OCI-M1 (cell line): ENCODE results near the gene UBE2E3.

Source experiments
- DNase-seq: peaks from one replicate; lab custom pipeline; 2025; lab: John Stamatoyannopoulos, UW

UBE2E3 gene

GRCh38 chr2:180980106-180980942 lies at the start of gene UBE2E3:
Gene UBE2E3 (plus strand): TSS chr2:180980605. CDS start chr2:180982043, 1,438 bp downstream.
- DNase-seq: peak; percentile 89

- no peak for DNase-seq
These were observed 48.6 kb upstream of the UBE2E3 start for GRCh38 chr2:180931841-180932240.

GRCh38 chr2:180933332-180933731 lies 47.1 kb upstream of the UBE2E3 start:
- peak; percentile 15 for DNase-seq

- no peak for DNase-seq
These were observed 45.5 kb upstream of the UBE2E3 start for GRCh38 chr2:180934911-180935310.

- peak; percentile 61 for DNase-seq
These were observed 42.9 kb upstream of the UBE2E3 start for GRCh38 chr2:180937480-180937879.

- DNase-seq: no peak
These were observed 42.0 kb upstream of the UBE2E3 start for GRCh38 chr2:180938451-180938850.

- DNase-seq: no peak
These were observed 37.1 kb upstream of the UBE2E3 start for GRCh38 chr2:180943275-180943674.

- DNase-seq: no peak
These were observed 36.0 kb upstream of the UBE2E3 start for GRCh38 chr2:180944372-180944771.

- no peak for DNase-seq
These were observed 33.2 kb upstream of the UBE2E3 start for GRCh38 chr2:180947208-180947689.

- no peak for DNase-seq
These were observed 30.5 kb upstream of the UBE2E3 start for GRCh38 chr2:180949896-180950295.

GRCh38 chr2:180952082-180952481 lies 28.3 kb upstream of the UBE2E3 start:
- DNase-seq: no peak

- DNase-seq: no peak
These were observed 27.6 kb upstream of the UBE2E3 start for GRCh38 chr2:180952731-180953336.

- DNase-seq: no peak
These were observed 26.9 kb upstream of the UBE2E3 start for GRCh38 chr2:180953550-180953949.

- no peak for DNase-seq
These were observed 25.3 kb upstream of the UBE2E3 start for GRCh38 chr2:180955101-180955500.

- DNase-seq: no peak
These were observed 20.6 kb upstream of the UBE2E3 start for GRCh38 chr2:180959787-180960186.

GRCh38 chr2:180960982-180961381 lies 19.4 kb upstream of the UBE2E3 start:
- no peak for DNase-seq

GRCh38 chr2:180962727-180963314 lies 17.6 kb upstream of the UBE2E3 start:
- DNase-seq: no peak

- DNase-seq: no peak
These were observed 14.0 kb upstream of the UBE2E3 start for GRCh38 chr2:180966378-180966777.

- DNase-seq: no peak
These were observed 11.3 kb upstream of the UBE2E3 start for GRCh38 chr2:180969124-180969523.

GRCh38 chr2:180970016-180970415 lies 10.4 kb upstream of the UBE2E3 start:
- no peak for DNase-seq

GRCh38 chr2:180971811-180972210 lies 8.6 kb upstream of the UBE2E3 start:
- DNase-seq: no peak

- no peak for DNase-seq
These were observed 4.8 kb upstream of the UBE2E3 start for GRCh38 chr2:180975585-180975984.
